Right lobe of liver (tissue), 6 donors: ENCODE results near the gene CHRD. TPM values are rescaled to one million over a fixed set of nuclear protein-coding genes. Genes with fewer than 3 reads are reported as not detected.

ENCODE experiments used
- ATAC-seq, 4 donors: fragments of 200-7000 bp; cut with Tn5 transposase; one replicate each; pipeline ENCODE4 v1.9.1; 2020; ENCODE audit warnings: mild to moderate bottlenecking in 4 of 4, moderate library complexity in 4 of 4
- DNase-seq, 3 donors: peaks; one replicate each; pipeline ENCODE4 v3.0.0-alpha.2; 2020
- H3K27ac ChIP-seq, 3 donors: fragments of 200-600 bp; one replicate each; pipeline ENCODE4 v1.8.0; 2022
- H3K27me3 ChIP-seq, 2 donors: fragments of 200-600 bp; one replicate each; pipeline ENCODE4 v1.8.0; 2022
- H3K36me3 ChIP-seq, 4 donors: fragments of 200-600 bp; sonication (generic) in 1 of 4; one replicate each; pipeline versions ENCODE4 v1.5.1 to v1.8.0; 2017 to 2022; ENCODE audit warnings: control low read depth in 1 of 4
- H3K4me1 ChIP-seq, 4 donors: fragments of 200-600 bp; sonication (generic) in 1 of 4; one replicate each; pipeline versions ENCODE4 v1.5.1 to v1.8.0; 2017 to 2022; ENCODE audit warnings: control low read depth in 1 of 4
- H3K4me3 ChIP-seq, 3 donors: fragments of 200-600 bp; one replicate each; pipeline ENCODE4 v1.8.0; 2022
- H3K9me3 ChIP-seq, 4 donors: fragments of 200-600 bp; sonication (generic) in 1 of 4; one replicate each; pipeline versions ENCODE4 v1.5.1 to v1.8.0; 2017 to 2022; ENCODE audit warnings: control low read depth in 1 of 4
- CTCF ChIP-seq, 4 donors: fragments of 200-600 bp in 3 of 4; fragments of 450-650 bp in 1 of 4; IDR thresholded peaks; one replicate each; pipeline versions ENCODE4 v1.5.1 to v1.8.0; 2016 to 2022; ENCODE audit warnings: antibody characterized with exemption in 4 of 4, mild to moderate bottlenecking in 2 of 4
- POLR2A ChIP-seq: fragments of 450-650 bp; IDR thresholded peaks from one replicate; pipeline ENCODE4 v1.6.1; 2017; ENCODE audit warnings: antibody characterized with exemption, mild to moderate bottlenecking
- WGBS: methylation state at CpG from one replicate; pipeline ENCODE4 v1.1.6; 2018; ENCODE audit warnings: low coverage, low lambda C conversion rate; ENCODE audit not compliant: insufficient coverage; ENCODE audit errors: missing lambda C conversion rate; 5-methylcytosine and 5-hydroxymethylcytosine counted together
- intact Hi-C, 2 donors: fragments of 100-400 bp; cut with DNase I; formaldehyde crosslinking; loops; one replicate each; pipeline versions ENCODE4 v1.11.2 to v1.14.1; 2022
- total RNA-seq, 6 experiments: library from RNA; depleted of rRNA in 2 of 6; stranded (reverse); fragments of >200 nt in 2 of 6; fragmentation: NEBNext Ultra II Directional in 3 of 6; extraction: Animal tissue kit (Norgen Biotek cat#: 25700) in 3 of 6; gene quantifications; one replicate each; pipeline versions ENCODE4 v1.1.0 to v1.2.4, GENCODE V29; 2016 to 2023
- donor health status: DM: no; HTN: yes; CAD: no.
- donor health status: DM: no; HTN: no; CAD: no.
- donor health status: DM: no; HTN: no; CAD: no.
- donor health status: DM: no; HTN: yes; CAD: no.
- donor health status: DM: no; HTN: yes; CAD: no.

CHRD gene
- total RNA-seq, 6 experiments from 2014 or later, result 19.5 to 97.2 (median 64.8) TPM

DNA sequence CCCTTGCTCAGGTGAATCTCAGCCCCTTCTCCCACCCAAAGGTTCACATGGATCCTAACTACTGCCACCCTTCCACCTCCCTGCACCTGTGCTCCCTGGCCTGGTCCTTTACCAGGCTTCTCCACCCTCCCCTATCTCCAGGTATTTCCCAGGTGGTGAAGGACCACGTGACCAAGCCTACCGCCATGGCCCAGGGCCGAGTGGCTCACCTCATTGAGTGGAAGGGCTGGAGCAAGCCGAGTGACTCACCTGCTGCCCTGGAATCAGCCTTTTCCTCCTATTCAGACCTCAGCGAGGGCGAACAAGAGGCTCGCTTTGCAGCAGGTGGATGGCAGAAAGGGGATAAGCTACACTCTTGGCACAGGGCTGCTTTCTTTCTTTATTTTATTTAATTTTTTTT is 37.9 kb upstream of the CHRD start:
- DNase-seq (no peak), ATAC-seq (no peak)
- Histone ChIP-seq H3K4me3 (no peak overlapping the region), H3K9me3 (no peaks in the 10 kb centered on the region), H3K27ac (no peak overlapping the region), H3K36me3 (no peaks in the 10 kb centered on the region), H3K27me3 (no peaks in the 10 kb centered on the region), H3K4me1 (peaks cover 0 to 2% (median 0%) of the 10 kb centered on the region in 4 donors)
- intact Hi-C loops, result no loop called here
- no peak for TF ChIP-seq CTCF (IDR thresholded peaks at IDR 0.05)
- TF ChIP-seq POLR2A, result no peak
- 89% methylated on average over 5 of the region's 7 CpGs for WGBS

DNA sequence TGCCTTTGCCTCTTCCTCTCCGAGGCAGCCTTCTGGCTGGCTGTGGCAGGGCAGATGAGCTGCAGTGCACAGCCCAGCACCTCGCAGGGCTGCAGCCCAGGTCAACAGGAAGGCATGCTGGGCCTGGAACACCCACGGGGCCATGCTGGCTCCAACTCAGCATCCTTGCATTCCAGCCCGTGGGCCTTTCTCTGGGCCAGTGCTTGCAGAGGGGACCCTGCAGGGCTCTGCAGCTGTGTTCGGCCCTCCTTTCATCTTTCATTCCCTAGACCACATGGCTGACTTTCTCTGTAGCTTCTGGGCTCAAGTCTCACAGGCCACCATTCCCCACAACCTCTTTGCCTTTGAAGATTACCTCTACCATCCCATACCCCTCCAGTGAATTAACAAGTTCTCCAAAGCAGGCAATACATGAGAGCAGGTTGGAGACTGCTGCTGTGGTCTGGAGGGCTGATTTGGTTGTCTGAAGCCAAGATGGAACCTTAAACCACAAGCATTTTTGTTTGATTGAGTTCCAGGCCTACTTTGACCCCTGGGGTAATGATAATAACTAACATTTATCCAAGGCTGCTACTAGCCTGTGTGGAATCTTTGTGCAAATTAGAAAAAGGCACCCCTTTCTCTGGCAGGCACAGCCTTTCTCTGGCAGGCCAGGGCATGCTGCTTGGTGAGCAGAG is 36.5 kb upstream of the CHRD start:
- Histone ChIP-seq H3K27ac (no peak overlapping the region), H3K27me3 (no peaks in the 10 kb centered on the region), H3K9me3 (no peaks in the 10 kb centered on the region), H3K4me3 (no peak overlapping the region), H3K36me3 (no peaks in the 10 kb centered on the region), H3K4me1 (no peaks in the 10 kb centered on the region)
- ATAC-seq (no peak), DNase-seq (no peak)
- TF ChIP-seq POLR2A (no peak), CTCF (IDR thresholded peaks at IDR 0.05) (no peak)
- WGBS, result 80% methylated on average over 2 of the region's 5 CpGs
- intact Hi-C loops, result no loop called here

DNA sequence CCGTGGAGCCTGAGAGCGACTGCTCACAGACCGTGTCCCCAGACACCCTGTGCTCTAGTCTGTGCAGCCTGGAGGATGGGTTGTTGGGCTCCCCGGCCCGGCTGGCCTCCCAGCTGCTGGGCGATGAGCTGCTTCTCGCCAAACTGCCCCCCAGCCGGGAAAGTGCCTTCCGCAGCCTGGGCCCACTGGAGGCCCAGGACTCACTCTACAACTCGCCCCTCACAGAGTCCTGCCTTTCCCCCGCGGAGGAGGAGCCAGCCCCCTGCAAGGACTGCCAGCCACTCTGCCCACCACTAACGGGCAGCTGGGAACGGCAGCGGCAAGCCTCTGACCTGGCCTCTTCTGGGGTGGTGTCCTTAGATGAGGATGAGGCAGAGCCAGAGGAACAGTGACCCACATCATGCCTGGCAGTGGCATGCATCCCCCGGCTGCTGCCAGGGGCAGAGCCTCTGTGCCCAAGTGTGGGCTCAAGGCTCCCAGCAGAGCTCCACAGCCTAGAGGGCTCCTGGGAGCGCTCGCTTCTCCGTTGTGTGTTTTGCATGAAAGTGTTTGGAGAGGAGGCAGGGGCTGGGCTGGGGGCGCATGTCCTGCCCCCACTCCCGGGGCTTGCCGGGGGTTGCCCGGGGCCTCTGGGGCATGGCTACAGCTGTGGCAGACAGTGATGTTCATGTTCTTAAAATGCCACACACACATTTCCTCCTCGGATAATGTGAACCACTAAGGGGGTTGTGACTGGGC is 35.1 kb upstream of the CHRD start:
- H3K4me1 ChIP-seq, result no peaks in the 10 kb centered on the region
- 94% methylated on average over 3 of the region's 24 CpGs for WGBS
- no peaks in the 10 kb centered on the region for H3K9me3 ChIP-seq
- TF ChIP-seq POLR2A, result no peak
- no peak for TF ChIP-seq CTCF (IDR thresholded peaks at IDR 0.05)
- H3K27ac ChIP-seq, result no peak overlapping the region
- ATAC-seq (no peak), DNase-seq (no peak)
- no peak overlapping the region for H3K4me3 ChIP-seq
- no peaks in the 10 kb centered on the region for H3K27me3 ChIP-seq
- intact Hi-C loops, result no loop called here
- H3K36me3 ChIP-seq, result no peaks in the 10 kb centered on the region

DNA sequence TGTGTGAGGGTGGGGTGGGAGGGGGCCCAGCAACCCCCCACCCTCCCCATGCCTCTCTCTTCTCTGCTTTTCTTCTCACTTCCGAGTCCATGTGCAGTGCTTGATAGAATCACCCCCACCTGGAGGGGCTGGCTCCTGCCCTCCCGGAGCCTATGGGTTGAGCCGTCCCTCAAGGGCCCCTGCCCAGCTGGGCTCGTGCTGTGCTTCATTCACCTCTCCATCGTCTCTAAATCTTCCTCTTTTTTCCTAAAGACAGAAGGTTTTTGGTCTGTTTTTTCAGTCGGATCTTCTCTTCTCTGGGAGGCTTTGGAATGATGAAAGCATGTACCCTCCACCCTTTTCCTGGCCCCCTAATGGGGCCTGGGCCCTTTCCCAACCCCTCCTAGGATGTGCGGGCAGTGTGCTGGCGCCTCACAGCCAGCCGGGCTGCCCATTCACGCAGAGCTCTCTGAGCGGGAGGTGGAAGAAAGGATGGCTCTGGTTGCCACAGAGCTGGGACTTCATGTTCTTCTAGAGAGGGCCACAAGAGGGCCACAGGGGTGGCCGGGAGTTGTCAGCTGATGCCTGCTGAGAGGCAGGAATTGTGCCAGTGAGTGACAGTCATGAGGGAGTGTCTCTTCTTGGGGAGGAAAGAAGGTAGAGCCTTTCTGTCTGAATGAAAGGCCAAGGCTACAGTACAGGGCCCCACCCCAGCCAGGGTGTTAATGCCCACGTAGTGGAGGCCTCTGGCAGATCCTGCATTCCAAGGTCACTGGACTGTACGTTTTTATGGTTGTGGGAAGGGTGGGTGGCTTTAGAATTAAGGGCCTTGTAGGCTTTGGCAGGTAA is 34.3 kb upstream of the CHRD start:
- ATAC-seq (peak; percentile 90 to 96 (median 94)), DNase-seq (peak; percentile 74 to 80 (median 80))
- no peak overlapping the region for H3K27ac ChIP-seq
- TF ChIP-seq POLR2A (no peak), CTCF (IDR thresholded peaks at IDR 0.05) (peak; percentile 48 to 60 (median 55))
- intact Hi-C loops, result no loop called here
- no peaks in the 10 kb centered on the region for H3K9me3 ChIP-seq
- 27% methylated on average over 10 of the region's 14 CpGs for WGBS
- H3K4me3 ChIP-seq, result no peak overlapping the region
- H3K27me3 ChIP-seq, result no peaks in the 10 kb centered on the region
- no peaks in the 10 kb centered on the region for H3K4me1 ChIP-seq
- H3K36me3 ChIP-seq, result no peaks in the 10 kb centered on the region
